ENCODE results near the gene PRDM7.
"Not testable (repeated sequence)": the region's sequence is repeated elsewhere in the genome, so short reads cannot be mapped to it uniquely, and the experiment has no call there.

The PRDM7 gene

GRCh38 chr16:90018652-90019542, 58.2 kb downstream of the PRDM7 start, which contains the start of gene DBNDD1:
DBNDD1 (minus strand) TSS chr16:90019456; CDS start chr16:90019341, 115 bp downstream.
- no peak for DNase-seq (ENCODE audit: insufficient read length, low spot score)
- FAIRE-seq: no peak

GRCh38 chr16:90018297-90018651, 58.9 kb downstream of the PRDM7 start:
- DNase-seq (ENCODE audit: insufficient read length, low spot score): no peak
- FAIRE-seq: no peak

GRCh38 chr16:90016339-90016950, 60.7 kb downstream of the PRDM7 start:
- no peak for DNase-seq (ENCODE audit: insufficient read length, low spot score)
- no peak for FAIRE-seq

GRCh38 chr16:90015586-90016338, 61.4 kb downstream of the PRDM7 start:
- no peak for FAIRE-seq

GRCh38 chr16:90012991-90013745, 64.0 kb downstream of the PRDM7 start:
- DNase-seq (ENCODE audit: insufficient read length, low spot score): no peak

More at GRCh38 chr16:90015586-90016338, 61.4 kb downstream of the PRDM7 start:
- DNase-seq (ENCODE audit: insufficient read length, low spot score): no peak

GRCh38 chr16:90011908-90012501, 65.1 kb downstream of the PRDM7 start:
- no peak for FAIRE-seq
- DNase-seq (ENCODE audit: insufficient read length, low spot score): no peak

More at GRCh38 chr16:90012991-90013745, 64.0 kb downstream of the PRDM7 start:
- FAIRE-seq: no peak

GRCh38 chr16:90011508-90011819, 65.7 kb downstream of the PRDM7 start:
- FAIRE-seq: no peak
- DNase-seq (ENCODE audit: insufficient read length, low spot score): no peak

GRCh38 chr16:90010676-90011507, 66.2 kb downstream of the PRDM7 start:
- DNase-seq (ENCODE audit: insufficient read length, low spot score) (no peak), FAIRE-seq (no peak)

GRCh38 chr16:90009172-90009899, 67.8 kb downstream of the PRDM7 start:
- FAIRE-seq: no peak

GRCh38 chr16:90008708-90009145, 68.4 kb downstream of the PRDM7 start:
- DNase-seq (ENCODE audit: insufficient read length, low spot score): peak; percentile 63
- FAIRE-seq: peak; percentile 91

More at GRCh38 chr16:90009172-90009899, 67.8 kb downstream of the PRDM7 start:
- no peak for DNase-seq (ENCODE audit: insufficient read length, low spot score)

GRCh38 chr16:90007635-90008234, 69.4 kb downstream of the PRDM7 start:
- not testable (repeated sequence) for DNase-seq (ENCODE audit: insufficient read length, low spot score); FAIRE-seq

- no peak for DNase-seq (ENCODE audit: insufficient read length, low spot score)
- no peak for FAIRE-seq
Measured at GRCh38 chr16:90007015-90007414, 70.1 kb downstream of the PRDM7 start.
